ENCODE data around the gene TIMP3.
A peak's percentile ranks its signal among the peaks of the same experiment; 100 is the strongest.

The TIMP3 gene

GRCh38 chr22:32788904-32789624 is 12.4 kb upstream of the TIMP3 start:
- no peak for DNase-seq

DNA sequence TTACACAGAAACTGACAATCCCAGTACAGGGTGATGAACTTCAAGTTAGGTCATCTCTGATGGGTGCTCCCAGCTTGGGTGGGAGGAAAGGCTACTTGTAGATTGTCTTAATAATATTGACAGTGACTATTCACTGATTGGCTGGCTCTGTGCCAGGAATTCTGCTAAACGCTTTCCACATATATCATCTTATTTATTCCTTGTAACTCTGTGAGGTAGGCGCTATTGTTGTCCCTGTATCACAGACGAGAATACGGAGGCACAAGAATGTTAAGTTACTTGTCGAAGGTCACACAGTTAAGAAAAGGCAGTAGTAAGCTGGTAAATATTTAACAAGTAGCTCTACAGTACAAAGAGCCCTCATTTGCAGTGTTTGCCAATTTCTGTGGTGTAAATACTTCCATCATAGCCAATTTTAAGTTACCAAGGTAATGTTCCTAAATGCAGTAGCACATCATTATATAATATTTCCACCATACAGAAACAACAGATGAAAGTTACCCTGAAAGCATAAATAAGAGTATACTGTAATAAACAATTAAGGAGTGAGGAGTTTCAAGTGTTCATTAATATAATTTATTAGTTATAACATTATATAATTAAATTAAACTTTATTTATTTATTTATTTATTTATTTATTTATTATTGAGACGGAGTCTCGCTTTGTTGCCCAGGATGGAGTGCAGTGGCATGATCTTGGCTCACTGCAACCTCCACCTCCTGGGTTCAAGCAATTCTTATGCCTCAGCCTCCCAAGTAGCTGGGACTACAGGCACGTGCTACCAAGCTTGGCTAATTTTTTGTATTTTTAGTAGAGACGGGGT is 11.5 kb upstream of the TIMP3 start:
- DNase-seq: no peak

- no peak for DNase-seq
Measured at GRCh38 chr22:32791056-32791455, 10.4 kb upstream of the TIMP3 start.

DNA sequence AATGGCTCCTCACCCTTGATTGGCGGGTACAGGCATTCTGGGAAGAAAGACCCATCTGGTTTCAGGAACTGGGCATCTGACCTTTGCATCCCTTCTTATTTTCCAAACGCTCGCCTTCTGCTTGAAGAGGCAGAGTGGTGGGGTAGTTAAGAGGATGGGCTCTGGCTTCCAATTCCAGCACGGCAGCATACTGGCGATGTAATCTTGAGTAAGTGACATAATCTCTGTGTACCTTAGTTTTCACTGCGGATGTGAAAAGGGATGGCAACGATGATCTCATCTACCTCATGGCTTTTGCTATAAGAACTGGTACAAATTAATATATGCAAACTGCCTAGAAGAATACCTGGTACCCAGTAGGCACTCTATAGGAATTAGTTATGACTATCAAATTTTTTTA is 10.0 kb upstream of the TIMP3 start:
- DNase-seq: no peak

- no peak for DNase-seq
Measured at GRCh38 chr22:32793589-32793988, 7.9 kb upstream of the TIMP3 start.

DNA sequence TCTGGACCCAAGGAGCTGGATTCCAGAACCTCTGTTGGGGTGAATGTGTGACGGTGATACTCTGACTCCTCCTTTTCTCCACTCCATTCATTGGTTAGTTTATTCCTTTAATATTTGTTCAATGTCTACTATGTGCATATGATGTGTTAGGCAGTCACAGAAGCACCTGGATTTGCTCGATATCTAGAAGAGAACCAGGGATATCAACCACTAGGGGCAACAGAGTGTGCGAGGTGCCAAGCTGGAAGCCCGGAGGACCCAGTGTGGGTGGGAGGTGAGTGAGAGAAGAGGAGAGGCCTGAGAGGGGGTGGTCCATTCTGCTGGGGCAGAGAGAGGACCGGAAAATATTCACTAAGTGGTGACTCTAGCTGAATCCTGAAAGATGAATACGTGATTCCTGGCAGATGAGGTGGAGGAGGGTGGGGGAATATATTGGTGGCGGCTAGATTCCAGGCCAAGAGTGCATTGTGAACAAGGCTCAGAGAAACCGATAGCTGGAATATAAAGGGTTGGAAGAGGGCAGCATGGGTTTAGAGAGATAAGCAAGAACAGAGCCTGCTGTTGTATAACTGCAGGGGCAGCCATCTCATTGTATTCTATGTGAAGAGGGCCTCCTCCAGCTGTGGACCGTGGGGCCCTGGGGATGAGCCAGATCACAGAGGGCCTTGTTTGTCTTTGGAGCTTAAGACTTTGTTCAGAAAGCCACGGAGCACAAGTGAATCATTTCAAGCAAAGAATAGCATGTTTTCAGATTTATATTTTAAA is 6.9 kb upstream of the TIMP3 start:
- DNase-seq: no peak

DNA sequence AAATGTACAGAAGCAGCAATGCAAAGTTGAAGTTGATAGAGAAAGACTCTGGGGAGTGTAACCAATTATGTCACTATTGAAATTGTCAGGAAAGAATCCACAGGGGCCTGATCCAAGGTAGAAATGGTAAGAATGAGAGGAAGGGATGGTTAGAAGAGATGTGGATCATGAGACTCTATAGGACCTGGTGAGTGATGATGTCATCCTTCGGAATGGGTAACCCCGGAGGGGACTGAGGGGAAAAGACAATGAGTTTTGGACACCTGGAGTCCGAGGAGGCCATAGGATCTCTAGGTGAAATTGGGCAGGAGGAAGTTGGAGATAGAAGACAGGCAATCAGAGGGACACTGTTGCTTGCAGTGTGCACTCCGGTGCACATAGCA is 6.3 kb upstream of the TIMP3 start:
- no peak for DNase-seq

- DNase-seq: peak; percentile 60
Measured at GRCh38 chr22:32796865-32797573, 4.5 kb upstream of the TIMP3 start.

- no peak for DNase-seq
Measured at GRCh38 chr22:32799496-32799895, 2.0 kb upstream of the TIMP3 start.

GRCh38 chr22:32800158-32800882 is 1.2 kb upstream of the TIMP3 start:
- DNase-seq: no peak

DNA sequence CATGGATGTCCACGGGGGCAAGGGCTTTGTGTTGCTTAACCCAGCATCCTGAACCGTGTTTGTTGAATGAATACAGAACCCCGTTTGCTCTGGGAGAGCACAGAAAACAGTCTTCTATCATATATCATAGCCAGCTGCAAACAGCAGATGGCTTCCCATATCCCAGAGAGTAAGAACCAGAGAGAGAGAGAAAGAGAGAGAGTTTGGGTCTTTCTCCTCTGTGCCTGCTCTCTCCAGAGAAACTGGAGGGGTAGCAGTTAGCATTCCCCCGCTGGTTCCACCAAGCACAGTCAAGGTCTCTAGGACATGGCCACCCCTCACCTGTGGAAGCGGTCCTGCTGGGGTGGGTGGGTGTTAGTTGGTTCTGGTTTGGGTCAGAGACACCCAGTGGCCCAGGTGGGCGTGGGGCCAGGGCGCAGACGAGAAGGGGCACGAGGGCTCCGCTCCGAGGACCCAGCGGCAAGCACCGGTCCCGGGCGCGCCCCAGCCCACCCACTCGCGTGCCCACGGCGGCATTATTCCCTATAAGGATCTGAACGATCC is 440 bp upstream of the TIMP3 start:
- no peak for DNase-seq

GRCh38 chr22:32802237-32802765 is 796 bp downstream of the TIMP3 start:
- DNase-seq: no peak

DNA sequence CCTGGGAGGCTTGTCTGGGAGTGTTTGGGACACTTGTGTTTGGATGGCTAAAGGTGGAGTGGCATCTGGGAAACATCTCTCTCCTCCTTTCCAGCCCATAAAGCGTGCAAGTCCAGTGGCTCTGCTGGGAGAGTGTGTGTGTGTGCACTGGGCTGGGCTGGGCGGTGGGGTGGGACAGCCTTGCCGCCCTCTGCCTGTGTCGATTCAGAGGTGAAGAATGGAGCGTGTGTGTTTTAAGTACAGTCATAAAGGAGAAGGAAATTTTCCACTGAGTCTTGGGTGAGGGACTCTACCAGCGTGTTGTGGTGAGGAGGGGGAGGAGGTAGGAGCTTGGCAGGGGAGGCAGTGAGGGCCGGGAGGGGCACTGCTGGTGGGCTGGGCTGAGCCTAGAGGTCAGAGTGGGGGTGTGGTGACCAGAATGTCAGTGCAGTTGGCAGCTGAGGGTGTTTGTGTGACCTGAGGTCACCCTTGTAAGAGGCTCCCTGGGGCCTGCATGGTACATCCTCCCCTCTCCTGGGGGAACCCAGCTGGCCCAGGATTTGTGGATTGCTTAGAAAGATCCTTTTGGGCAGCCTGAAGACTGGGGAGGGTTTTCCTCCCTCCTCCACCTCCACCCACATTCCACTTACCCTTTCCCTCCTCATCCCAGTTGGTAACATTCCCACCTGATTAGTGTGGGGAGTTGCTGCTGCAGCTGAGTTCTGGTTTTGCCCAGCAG is 1.7 kb downstream of the TIMP3 start:
- DNase-seq: no peak

- no peak for DNase-seq
Measured at GRCh38 chr22:32803738-32804435, 2.4 kb downstream of the TIMP3 start.

- DNase-seq: no peak
Measured at GRCh38 chr22:32804531-32805360, 3.2 kb downstream of the TIMP3 start.

- no peak for DNase-seq
Measured at GRCh38 chr22:32805361-32805881, 3.9 kb downstream of the TIMP3 start.

GRCh38 chr22:32806296-32806695 is 4.8 kb downstream of the TIMP3 start:
- DNase-seq: no peak

GRCh38 chr22:32808038-32808445 is 6.5 kb downstream of the TIMP3 start:
- DNase-seq: no peak
